AG09309 (cell line): Measurements from ENCODE around the gene SGCE.

Source experiments
- DNase-seq: peaks from one replicate; pipeline ENCODE4 v3.0.0-alpha.2; 2010; ENCODE audit warnings: low read depth
- H3K4me3 ChIP-seq: 2 replicates; pipeline ENCODE4 v1.5.1; 2011; ENCODE audit warnings: mild to moderate bottlenecking, low read depth, low read length, moderate library complexity; ENCODE audit not compliant: control insufficient read depth
- TF ChIP-seq, protein P1 (sequence below): IDR thresholded peaks from 2 replicates; pipeline ENCODE4 v1.5.1; 2011; ENCODE audit warnings: mild to moderate bottlenecking, low read depth, low read length, inconsistent platforms; ENCODE audit not compliant: insufficient read depth, control insufficient read depth; ENCODE audit errors: missing control alignments

The SGCE gene

DNA sequence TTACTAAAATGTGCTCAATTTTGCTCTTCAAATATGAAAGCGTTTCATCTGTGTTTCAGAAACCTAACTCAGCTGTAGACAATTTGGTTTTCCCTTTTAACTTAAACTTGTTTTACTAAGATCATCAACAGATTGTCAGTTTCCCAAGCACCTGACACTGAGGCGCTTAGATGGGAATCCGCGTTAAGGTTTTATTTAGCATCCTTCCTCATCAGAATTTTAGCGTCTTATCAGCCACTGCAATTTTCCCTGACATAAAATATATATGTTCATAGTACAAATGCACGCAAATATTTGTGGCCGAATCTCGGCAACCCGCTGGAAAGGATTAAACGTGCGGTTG, 1.2 kb downstream of the SGCE start:
- peak overlapping the region; percentile 79 for H3K4me3 ChIP-seq
- no peak for DNase-seq
- TF ChIP-seq, protein P1, sequence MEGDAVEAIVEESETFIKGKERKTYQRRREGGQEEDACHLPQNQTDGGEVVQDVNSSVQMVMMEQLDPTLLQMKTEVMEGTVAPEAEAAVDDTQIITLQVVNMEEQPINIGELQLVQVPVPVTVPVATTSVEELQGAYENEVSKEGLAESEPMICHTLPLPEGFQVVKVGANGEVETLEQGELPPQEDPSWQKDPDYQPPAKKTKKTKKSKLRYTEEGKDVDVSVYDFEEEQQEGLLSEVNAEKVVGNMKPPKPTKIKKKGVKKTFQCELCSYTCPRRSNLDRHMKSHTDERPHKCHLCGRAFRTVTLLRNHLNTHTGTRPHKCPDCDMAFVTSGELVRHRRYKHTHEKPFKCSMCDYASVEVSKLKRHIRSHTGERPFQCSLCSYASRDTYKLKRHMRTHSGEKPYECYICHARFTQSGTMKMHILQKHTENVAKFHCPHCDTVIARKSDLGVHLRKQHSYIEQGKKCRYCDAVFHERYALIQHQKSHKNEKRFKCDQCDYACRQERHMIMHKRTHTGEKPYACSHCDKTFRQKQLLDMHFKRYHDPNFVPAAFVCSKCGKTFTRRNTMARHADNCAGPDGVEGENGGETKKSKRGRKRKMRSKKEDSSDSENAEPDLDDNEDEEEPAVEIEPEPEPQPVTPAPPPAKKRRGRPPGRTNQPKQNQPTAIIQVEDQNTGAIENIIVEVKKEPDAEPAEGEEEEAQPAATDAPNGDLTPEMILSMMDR: no peak

DNA sequence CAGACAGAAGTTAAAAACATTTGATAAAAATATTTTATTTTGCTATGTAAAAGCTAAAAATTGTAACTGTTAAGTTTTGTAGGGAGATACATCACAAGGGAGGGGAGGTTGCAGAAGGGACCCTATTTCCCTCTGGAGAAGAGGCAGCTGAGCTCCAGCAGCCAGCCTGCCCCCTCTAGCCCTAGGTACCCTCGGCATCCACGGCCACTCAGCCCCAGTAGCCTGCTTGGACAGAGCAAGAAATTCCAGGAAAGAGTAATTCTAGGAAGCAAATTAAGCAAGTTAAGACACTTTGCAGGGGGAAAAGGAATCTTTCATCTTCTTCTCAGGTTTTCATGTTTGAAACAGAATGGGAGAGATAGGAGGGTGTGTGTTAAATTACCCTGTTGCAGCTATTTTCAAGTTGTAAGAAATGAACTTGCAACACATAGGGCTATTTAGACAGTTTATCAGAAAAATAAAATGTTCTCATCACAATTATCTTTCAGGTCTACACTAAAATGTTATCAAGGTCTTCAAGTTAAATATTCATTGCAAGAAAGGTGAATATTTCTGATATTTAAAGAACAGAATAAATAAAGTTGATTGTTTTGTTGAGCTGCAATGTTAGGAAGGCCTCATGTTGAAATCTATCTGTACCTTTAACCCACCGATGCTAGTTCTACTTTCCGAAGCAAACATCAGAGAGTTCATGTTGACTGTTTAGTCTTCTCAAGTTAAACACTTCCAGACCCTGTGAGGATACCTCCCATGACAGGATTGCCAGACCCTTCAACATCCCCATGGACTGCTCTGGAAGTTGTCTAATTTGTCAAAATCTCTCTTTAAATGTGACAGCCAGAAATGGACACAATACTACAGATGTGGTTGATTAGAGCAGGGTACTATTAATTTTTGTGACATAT, 5.5 kb downstream of the SGCE start:
- DNase-seq: no peak
- TF ChIP-seq, protein P1: no peak
- H3K4me3 ChIP-seq: no peak overlapping the region

GRCh38 chr7:94649450-94649849, 6.5 kb downstream of the SGCE start:
- TF ChIP-seq, protein P1: no peak
- H3K4me3 ChIP-seq: no peak overlapping the region
- no peak for DNase-seq

- H3K4me3 ChIP-seq: no peak overlapping the region
- TF ChIP-seq, protein P1: no peak
- no peak for DNase-seq
Measured at GRCh38 chr7:94648731-94649130, 7.2 kb downstream of the SGCE start.

DNA sequence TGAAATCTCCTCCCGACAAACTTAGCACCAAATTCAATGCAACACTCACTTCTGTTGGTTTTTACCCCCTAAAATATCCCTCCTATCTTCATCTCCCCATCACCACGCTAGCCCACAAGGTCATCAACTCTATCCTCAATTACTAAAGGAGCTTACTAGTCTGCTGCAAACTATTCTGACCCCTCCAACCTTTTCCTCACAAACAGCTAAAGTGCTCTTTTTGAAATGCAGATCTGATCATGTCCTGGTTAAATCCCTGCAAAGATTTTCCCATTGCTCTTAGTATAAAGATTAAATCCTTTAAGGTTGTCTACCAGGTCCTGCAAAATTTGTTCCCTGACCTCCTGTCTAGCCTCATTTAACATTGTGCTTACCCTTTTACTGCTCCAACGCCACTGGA, 8.6 kb downstream of the SGCE start:
- DNase-seq: no peak
- no peak overlapping the region for H3K4me3 ChIP-seq
- TF ChIP-seq, protein P1: no peak

GRCh38 chr7:94643771-94644545, 12.0 kb downstream of the SGCE start:
- TF ChIP-seq, protein P1: no peak
- no peak for DNase-seq

More at GRCh38 chr7:94643771-94644545, 12.0 kb downstream of the SGCE start:
- H3K4me3 ChIP-seq: no peak overlapping the region
